Colonic mucosa (tissue), 4 donors: ENCODE measurements around the gene MLLT10. TPM values are rescaled to one million over a fixed set of nuclear protein-coding genes. Genes with fewer than 3 reads are reported as not detected.

Experiments
- DNase-seq: peaks from one replicate; pipeline ENCODE4 v3.0.0-alpha.2; 2020
- H3K27ac ChIP-seq: fragments of 200-600 bp; one replicate; pipeline ENCODE4 v1.8.0; 2021
- H3K27me3 ChIP-seq: fragments of 200-600 bp; one replicate; pipeline ENCODE4 v1.8.0; 2021
- H3K36me3 ChIP-seq: fragments of 200-600 bp; one replicate; pipeline ENCODE4 v1.8.0; 2021
- H3K4me1 ChIP-seq: fragments of 200-600 bp; one replicate; pipeline ENCODE4 v1.8.0; 2021; ENCODE audit warnings: mild to moderate bottlenecking
- H3K4me3 ChIP-seq: fragments of 200-600 bp; one replicate; pipeline ENCODE4 v1.8.0; 2021
- H3K9ac ChIP-seq, 2 donors: one replicate each; pipeline ENCODE4 v1.7.0; 2013; ENCODE audit warnings: control low read depth in 2 of 2, low read depth in 2 of 2, low read length in 2 of 2
- H3K9me3 ChIP-seq: fragments of 200-600 bp; one replicate; pipeline ENCODE4 v1.8.0; 2021
- intact Hi-C: fragments of 100-400 bp; cut with DNase I; formaldehyde crosslinking; loops from one replicate; pipeline ENCODE4 v1.14.1; 2022
- total RNA-seq, 2 donors: library from RNA; stranded (reverse); fragmentation: NEBNext Ultra II Directional in 1 of 2; extraction: Animal tissue kit (Norgen Biotek cat#: 25700) in 1 of 2; gene quantifications; one replicate each; pipeline ENCODE4 v1.2.1, GENCODE V29; 2021
- TF ChIP-seq, protein P1 (sequence below): fragments of 200-600 bp; IDR thresholded peaks from one replicate; pipeline ENCODE4 v1.8.0; 2022; ENCODE audit warnings: antibody characterized with exemption, mild to moderate bottlenecking
- donor health status: healthy.
- donor health status: DM: no; HTN: no; CAD: no.
- donor health status: DM: no; HTN: no; CAD: no.

MLLT10 gene
- total RNA-seq, 2 donors from 2014 or later: 17.8 to 25.1 TPM

DNA sequence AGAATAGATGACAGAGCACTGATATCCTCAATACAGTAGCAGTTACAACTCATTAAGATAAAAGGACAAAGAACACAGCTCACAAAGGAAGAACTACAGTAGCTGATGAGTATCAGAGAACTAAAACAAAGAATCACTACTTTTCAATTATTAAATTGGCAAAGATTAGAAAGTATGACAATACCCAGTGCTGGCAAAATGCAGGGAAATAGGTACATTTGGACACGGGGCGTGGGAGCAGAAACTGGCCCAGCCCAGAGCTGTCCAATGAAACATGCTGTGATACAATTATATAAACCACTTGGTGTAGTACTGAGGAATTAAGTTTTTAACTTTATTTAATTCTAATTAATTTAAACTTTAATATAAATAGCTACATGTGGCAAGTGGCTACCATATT is 226.3 kb downstream of the MLLT10 start:
- no peak overlapping the region for H3K9ac ChIP-seq
- no peak overlapping the region for H3K27ac ChIP-seq
- no peaks in the 10 kb centered on the region for H3K9me3 ChIP-seq
- no peaks in the 10 kb centered on the region for H3K4me1 ChIP-seq
- DNase-seq: no peak
- H3K4me3 ChIP-seq: no peak overlapping the region
- intact Hi-C loops: no loop called here
- TF ChIP-seq, protein P1, sequence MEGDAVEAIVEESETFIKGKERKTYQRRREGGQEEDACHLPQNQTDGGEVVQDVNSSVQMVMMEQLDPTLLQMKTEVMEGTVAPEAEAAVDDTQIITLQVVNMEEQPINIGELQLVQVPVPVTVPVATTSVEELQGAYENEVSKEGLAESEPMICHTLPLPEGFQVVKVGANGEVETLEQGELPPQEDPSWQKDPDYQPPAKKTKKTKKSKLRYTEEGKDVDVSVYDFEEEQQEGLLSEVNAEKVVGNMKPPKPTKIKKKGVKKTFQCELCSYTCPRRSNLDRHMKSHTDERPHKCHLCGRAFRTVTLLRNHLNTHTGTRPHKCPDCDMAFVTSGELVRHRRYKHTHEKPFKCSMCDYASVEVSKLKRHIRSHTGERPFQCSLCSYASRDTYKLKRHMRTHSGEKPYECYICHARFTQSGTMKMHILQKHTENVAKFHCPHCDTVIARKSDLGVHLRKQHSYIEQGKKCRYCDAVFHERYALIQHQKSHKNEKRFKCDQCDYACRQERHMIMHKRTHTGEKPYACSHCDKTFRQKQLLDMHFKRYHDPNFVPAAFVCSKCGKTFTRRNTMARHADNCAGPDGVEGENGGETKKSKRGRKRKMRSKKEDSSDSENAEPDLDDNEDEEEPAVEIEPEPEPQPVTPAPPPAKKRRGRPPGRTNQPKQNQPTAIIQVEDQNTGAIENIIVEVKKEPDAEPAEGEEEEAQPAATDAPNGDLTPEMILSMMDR: no peak
- H3K27me3 ChIP-seq: no peaks in the 10 kb centered on the region
- no peaks in the 10 kb centered on the region for H3K36me3 ChIP-seq

DNA sequence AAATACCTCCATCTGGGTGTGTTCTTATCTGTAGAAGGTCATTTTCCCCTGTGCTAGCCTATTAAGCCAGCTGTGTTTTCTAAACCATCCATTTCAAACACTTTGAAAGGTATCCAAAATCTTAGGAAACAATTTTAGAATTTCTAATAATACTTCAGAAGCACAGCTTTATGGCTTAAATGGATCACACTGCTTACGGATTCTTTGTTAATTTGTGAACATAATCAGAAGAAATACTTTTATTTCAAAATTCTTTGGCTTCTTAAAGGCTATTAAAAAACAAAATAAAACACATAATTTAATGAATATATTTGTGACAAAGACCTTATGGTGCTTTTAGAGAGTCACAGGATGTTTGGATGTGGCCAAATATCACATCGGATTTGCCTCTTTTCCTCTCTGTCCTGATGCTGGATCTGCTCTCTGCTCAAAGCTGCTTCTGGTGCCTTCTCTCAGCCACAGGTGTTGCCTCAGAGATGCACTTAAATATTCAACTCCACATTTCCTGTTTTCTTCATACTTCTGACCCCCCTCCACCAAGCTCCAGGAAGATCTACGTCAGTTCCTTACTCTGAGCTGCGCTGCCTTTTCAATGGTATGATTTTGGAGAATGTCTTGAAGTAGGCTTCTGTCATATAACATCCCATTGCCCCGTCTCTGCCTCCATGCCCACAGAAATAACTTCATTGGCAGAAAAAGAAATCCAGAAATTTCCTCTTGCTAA is 230.6 kb downstream of the MLLT10 start:
- DNase-seq: no peak
- Histone ChIP-seq H3K4me3 (no peak overlapping the region), H3K4me1 (no peaks in the 10 kb centered on the region), H3K27ac (no peak overlapping the region), H3K27me3 (no peaks in the 10 kb centered on the region), H3K9ac (no peak overlapping the region), H3K36me3 (no peaks in the 10 kb centered on the region), H3K9me3 (no peaks in the 10 kb centered on the region)
- TF ChIP-seq, protein P1: no peak
- intact Hi-C loops: no loop called here

DNA sequence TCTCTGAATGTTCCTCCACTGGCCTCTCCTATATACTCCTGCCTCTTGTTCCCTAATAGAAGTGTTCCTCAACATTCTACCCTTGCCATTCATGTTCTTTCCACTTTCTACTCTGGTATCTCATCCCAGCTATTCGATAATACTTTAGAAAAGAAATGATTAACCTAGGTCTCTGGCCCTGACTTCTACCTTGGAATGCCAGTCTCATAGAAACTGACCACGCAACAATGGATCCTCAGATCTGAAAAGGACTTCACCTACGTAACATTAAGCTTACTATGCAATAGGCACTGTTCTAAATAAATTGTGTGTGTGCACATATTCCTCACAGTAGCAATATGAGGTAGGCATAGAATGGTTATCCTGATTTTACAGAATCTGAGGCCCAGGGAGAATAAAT is 235.0 kb downstream of the MLLT10 start:
- DNase-seq: no peak

DNA sequence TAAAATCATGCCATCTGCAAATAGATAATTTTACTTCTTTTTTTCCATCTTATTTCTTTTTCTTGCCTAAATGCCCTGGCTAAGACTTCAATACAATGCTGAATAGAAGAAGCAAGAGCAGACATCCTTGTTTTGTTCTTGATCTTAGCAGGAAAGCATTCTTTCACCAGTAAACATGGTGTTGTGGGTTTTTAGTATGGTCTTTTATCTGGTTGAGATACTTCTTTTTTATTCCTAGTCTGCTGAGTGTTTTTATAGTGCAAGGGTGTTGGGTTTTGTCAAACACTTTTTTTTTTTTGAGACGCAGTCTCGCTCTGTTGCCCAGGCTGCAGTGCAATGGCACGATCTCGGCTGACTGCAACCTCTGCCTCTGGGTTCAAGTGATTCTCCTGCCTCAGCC is 237.2 kb downstream of the MLLT10 start:
- DNase-seq: no peak
- H3K27me3 ChIP-seq: no peaks in the 10 kb centered on the region
- H3K9ac ChIP-seq: no peak overlapping the region
- intact Hi-C loops: no loop called here
- no peak overlapping the region for H3K4me3 ChIP-seq
- H3K9me3 ChIP-seq: no peaks in the 10 kb centered on the region
- TF ChIP-seq, protein P1: no peak
- H3K27ac ChIP-seq: no peak overlapping the region
- no peaks in the 10 kb centered on the region for H3K4me1 ChIP-seq
- H3K36me3 ChIP-seq: no peaks in the 10 kb centered on the region

More for the DNA sequence above, 235.0 kb downstream of the MLLT10 start:
- TF ChIP-seq, protein P1: no peak
- H3K27ac ChIP-seq: no peak overlapping the region
- intact Hi-C loops: no loop called here
- H3K4me3 ChIP-seq: no peak overlapping the region
- no peak overlapping the region for H3K9ac ChIP-seq
- H3K36me3 ChIP-seq: no peaks in the 10 kb centered on the region
- no peaks in the 10 kb centered on the region for H3K27me3 ChIP-seq
- H3K4me1 ChIP-seq: no peaks in the 10 kb centered on the region
- no peaks in the 10 kb centered on the region for H3K9me3 ChIP-seq

DNA sequence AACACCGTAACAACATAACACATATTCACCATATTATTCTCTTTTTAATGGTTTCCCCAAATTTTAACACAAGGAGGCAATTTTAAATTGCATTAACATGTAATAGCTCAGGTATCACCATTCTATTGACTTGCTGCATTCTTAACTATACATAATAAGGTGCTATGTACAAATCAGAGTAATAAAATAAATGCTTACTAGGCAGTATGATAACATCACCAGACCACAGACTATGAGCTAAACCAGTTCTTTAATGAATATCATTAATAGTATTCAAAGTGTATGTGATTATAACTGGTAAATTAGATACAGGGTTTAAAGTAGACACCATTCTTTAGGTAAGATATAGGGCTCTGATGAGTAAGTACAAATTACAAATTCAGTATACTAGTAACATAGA is 242.9 kb downstream of the MLLT10 start:
- TF ChIP-seq, protein P1: no peak
- H3K4me3 ChIP-seq: no peak overlapping the region
- H3K4me1 ChIP-seq: no peaks in the 10 kb centered on the region
- no peak overlapping the region for H3K27ac ChIP-seq
- DNase-seq: no peak
- intact Hi-C loops: no loop called here
- no peaks in the 10 kb centered on the region for H3K36me3 ChIP-seq
- H3K9ac ChIP-seq: no peak overlapping the region
- H3K9me3 ChIP-seq: no peaks in the 10 kb centered on the region
- H3K27me3 ChIP-seq: no peaks in the 10 kb centered on the region
